HepG2 (cell line): ENCODE results near the gene UAP1L1. TPM values are rescaled to one million over a fixed set of nuclear protein-coding genes. Genes with fewer than 3 reads are reported as not detected.
A peak's percentile ranks its signal among the peaks of the same experiment; 100 is the strongest.

Experiments used
- ATAC-seq: fragments of 200-7000 bp; cut with Tn5 transposase; 3 replicates; pipeline ENCODE4 v1.9.1; 2020; ENCODE audit warnings: mild to moderate bottlenecking, moderate library complexity
- BruUV-seq: library from RNA; stranded (reverse); fragments of 400-500 nt; replicated peaks from 2 replicates; lab custom pipeline; 2021; lab: Mats Ljungman, UMichigan
- CTCF ChIA-PET: fragments of 300-600 bp; formaldehyde crosslinking; extraction: SDS; loops from one replicate; lab custom pipeline; 2021; ENCODE audit warnings: low total read pairs, inconsistent platforms, low intra/inter-chr PET ratio; lab: Yijun Ruan, JAX
- POLR2A ChIA-PET: fragments of 350-600 bp; sonication (Branson Sonifier 250); formaldehyde crosslinking; loops from one replicate; lab custom pipeline; 2020; ENCODE audit warnings: antibody characterized with exemption, inconsistent platforms; lab: Yijun Ruan, JAX
- DNase-seq: peaks from one replicate; pipeline ENCODE4 v3.0.0-alpha.2; 2015; ENCODE audit warnings: low spot score
- FAIRE-seq: peaks from 3 replicates; lab custom pipeline; 2011; peaks lifted over from hg19 to GRCh38; lab: Jason Lieb, UNC
- H2AFZ ChIP-seq: one replicate; pipeline ENCODE4 v1.6.1; 2011; ENCODE audit warnings: low read length, inconsistent platforms
- H3K27ac ChIP-seq: fragments of 300-600 bp; 3 replicates; pipeline ENCODE4 v1.8.0; 2011; ENCODE audit warnings: mixed run types, mild to moderate bottlenecking, mixed read lengths, low read length, inconsistent platforms; ENCODE audit not compliant: insufficient read depth; ENCODE audit errors: extremely low read length
- H3K27me3 ChIP-seq, 2 experiments: fragments of 200-600 bp in 1 of 2; 2 replicates in 1 of 2; 3 replicates in 1 of 2; pipeline versions ENCODE4 v1.6.0 to v1.8.0; 2011; ENCODE audit warnings: low read length in 2 of 2, mild to moderate bottlenecking in 2 of 2, moderate library complexity in 2 of 2, inconsistent platforms in 1 of 2; ENCODE audit not compliant: insufficient read depth in 2 of 2, control insufficient read depth in 1 of 2
- H3K36me3 ChIP-seq, 2 experiments: fragments of 200-600 bp in 1 of 2; replicated peaks in 1 of 2; 2 replicates in 1 of 2; 3 replicates in 1 of 2; pipeline versions ENCODE4 v1.5.1 to v1.8.0; 2011; ENCODE audit warnings: low read length in 2 of 2, inconsistent platforms in 1 of 2; ENCODE audit not compliant: insufficient read depth in 2 of 2, control insufficient read depth in 1 of 2
- H3K4me1 ChIP-seq: 2 replicates; pipeline ENCODE4 v1.5.1; 2012; ENCODE audit warnings: low read length, inconsistent platforms; ENCODE audit not compliant: insufficient read depth
- H3K4me2 ChIP-seq: 2 replicates; pipeline ENCODE4 v1.6.0; 2011; ENCODE audit warnings: low read depth, low read length, inconsistent platforms
- H3K4me3 ChIP-seq, 3 experiments: fragments of 200-600 bp in 1 of 3; sonication (generic), shearing (Covaris generic) in 1 of 3; replicated peaks in 1 of 3; 2 replicates each; pipeline ENCODE4 v1.5.1; 2011 to 2016; ENCODE audit warnings: low read length in 3 of 3, inconsistent platforms in 2 of 3, low read depth in 2 of 3, mild to moderate bottlenecking in 2 of 3, control low read depth in 1 of 3, mixed read lengths in 1 of 3; ENCODE audit not compliant: insufficient read depth in 1 of 3
- H3K79me2 ChIP-seq: one replicate; pipeline ENCODE4 v1.6.1; 2011; ENCODE audit warnings: low read length, inconsistent platforms; ENCODE audit not compliant: insufficient read depth
- H3K9ac ChIP-seq: 2 replicates; pipeline ENCODE4 v1.6.0; 2011; ENCODE audit warnings: mild to moderate bottlenecking, low read depth, low read length, inconsistent platforms; ENCODE audit not compliant: insufficient read depth
- H3K9me3 ChIP-seq: 2 replicates; pipeline ENCODE4 v1.5.1; 2012; ENCODE audit warnings: mild to moderate bottlenecking, low read length
- H4K20me1 ChIP-seq: 2 replicates; pipeline ENCODE4 v1.6.0; 2011; ENCODE audit warnings: inconsistent platforms, mild to moderate bottlenecking, low read length, moderate library complexity; ENCODE audit not compliant: insufficient read depth
- ASH2L ChIP-seq: fragments of 300-600, 200-600 bp; sonication (generic); IDR thresholded peaks from 2 replicates; pipeline ENCODE4 v1.7.0; 2017; ENCODE audit warnings: low read depth, mild to moderate bottlenecking, moderate library complexity, mixed read lengths, low read length; ENCODE audit not compliant: insufficient read length
- CEBPB ChIP-seq: IDR thresholded peaks from 2 replicates; pipeline ENCODE4 v1.6.1; 2011; ENCODE audit warnings: low read depth, low read length, improper control_type of control experiment, borderline replicate concordance
- DMAP1 ChIP-seq: IDR thresholded peaks from 2 replicates; pipeline ENCODE4 v1.6.1; 2016
- DNMT1 ChIP-seq: sonication (generic); formaldehyde crosslinking; IDR thresholded peaks from 2 replicates; pipeline ENCODE4 v1.5.1; 2020; ENCODE audit warnings: mild to moderate bottlenecking, missing genetic modification reagents
- DRAP1 ChIP-seq: IDR thresholded peaks from 2 replicates; pipeline ENCODE4 v1.6.1; 2016; ENCODE audit warnings: missing genetic modification reagents, missing compliant biosample characterization
- HNRNPK ChIP-seq: fragments of 200-400 bp; formaldehyde crosslinking; IDR thresholded peaks from 2 replicates; pipeline ENCODE4 v1.6.1; 2018; ENCODE audit warnings: low read length, low read depth, moderate library complexity, mild to moderate bottlenecking; ENCODE audit not compliant: poor library complexity, severe bottlenecking
- KLF16 ChIP-seq, 2 experiments: sonication (generic) in 1 of 2; formaldehyde crosslinking in 1 of 2; IDR thresholded peaks; 2 replicates each; pipeline versions ENCODE4 v1.6.1 to v1.8.0; 2016 to 2023; ENCODE audit warnings: missing genetic modification reagents in 2 of 2, missing compliant biosample characterization in 1 of 2
- MBNL3 ChIP-seq: fragments of 250-450 bp; sonication (Bioruptor Pico); conservative IDR thresholded peaks from 2 replicates; pipeline ENCODE4 v1.8.0; 2022; ENCODE audit warnings: mild to moderate bottlenecking, inconsistent platforms
- MTA1 ChIP-seq: sonication (generic); formaldehyde crosslinking; IDR thresholded peaks from 2 replicates; pipeline ENCODE4 v1.4.0; 2020; ENCODE audit warnings: missing genetic modification reagents, mild to moderate bottlenecking, borderline replicate concordance
- PCBP2 ChIP-seq: fragments of 200-400 bp; formaldehyde crosslinking; optimal IDR thresholded peaks from 2 replicates; pipeline ENCODE3; 2018; ENCODE audit warnings: low read length, low read depth; ENCODE audit not compliant: poor library complexity, severe bottlenecking
- PITX1 ChIP-seq: sonication (generic); formaldehyde crosslinking; IDR thresholded peaks from 2 replicates; pipeline ENCODE4 v1.5.1; 2020; ENCODE audit warnings: mild to moderate bottlenecking, missing genetic modification reagents
- TAF1 ChIP-seq: sonication (generic); formaldehyde crosslinking; IDR thresholded peaks from 2 replicates; pipeline ENCODE4 v1.4.0; 2020; ENCODE audit warnings: missing genetic modification reagents
- YY1 ChIP-seq: IDR thresholded peaks from 2 replicates; pipeline ENCODE4 v1.6.1; 2011; ENCODE audit warnings: low read length, low read depth, moderate library complexity, mild to moderate bottlenecking; ENCODE audit not compliant: insufficient read depth, insufficient replicate concordance
- ZBTB8A ChIP-seq: sonication (generic); formaldehyde crosslinking; IDR thresholded peaks from 2 replicates; pipeline ENCODE4 v1.4.0; 2020; ENCODE audit warnings: mild to moderate bottlenecking, low read depth, missing genetic modification reagents, borderline replicate concordance
- ZFP62 ChIP-seq: sonication (generic); formaldehyde crosslinking; IDR thresholded peaks from 2 replicates; pipeline ENCODE4 v1.4.0; 2020; ENCODE audit warnings: missing genetic modification reagents
- ZFY ChIP-seq: sonication (generic); formaldehyde crosslinking; IDR thresholded peaks from 2 replicates; pipeline ENCODE4 v1.4.0; 2020; ENCODE audit warnings: missing genetic modification reagents
- ZMYM2 ChIP-seq: sonication (generic); formaldehyde crosslinking; IDR thresholded peaks from 2 replicates; pipeline ENCODE4 v1.8.0; 2022; ENCODE audit warnings: mild to moderate bottlenecking, missing genetic modification reagents
- ZNF160 ChIP-seq: sonication (generic); formaldehyde crosslinking; IDR thresholded peaks from 2 replicates; pipeline ENCODE4 v1.8.0; 2022; ENCODE audit warnings: mild to moderate bottlenecking, inconsistent platforms, missing genetic modification reagents
- ZNF274 ChIP-seq: sonication (generic); formaldehyde crosslinking; IDR thresholded peaks from 2 replicates; pipeline ENCODE4 v1.5.1; 2020; ENCODE audit warnings: mild to moderate bottlenecking, missing genetic modification reagents
- ZNF343 ChIP-seq: sonication (generic); formaldehyde crosslinking; IDR thresholded peaks from 2 replicates; pipeline ENCODE4 v1.4.0; 2020; ENCODE audit warnings: mild to moderate bottlenecking, missing genetic modification reagents
- ZNF720 ChIP-seq: sonication (generic); formaldehyde crosslinking; IDR thresholded peaks from 2 replicates; pipeline ENCODE4 v1.4.0; 2020; ENCODE audit warnings: missing genetic modification reagents
- ZNF850 ChIP-seq: sonication (generic); formaldehyde crosslinking; conservative IDR thresholded peaks from 2 replicates; pipeline ENCODE4 v1.9.0; 2021; ENCODE audit warnings: mild to moderate bottlenecking, missing genetic modification reagents
- WGBS: methylation state at CpG from one replicate; pipeline ENCODE4 v1.1.6; 2017; ENCODE audit warnings: low lambda C conversion rate; 5-methylcytosine and 5-hydroxymethylcytosine counted together
- in situ Hi-C: cut with HindIII; loops from 2 replicates; pipeline ENCODE4 v1.10.0; 2017; ENCODE audit warnings: low pct_unique_long_range_greater_than_20kb; ENCODE audit not compliant: extremely low pct_ligation_motif_present
- intact Hi-C: fragments of 100-400 bp; cut with micrococcal nuclease; formaldehyde crosslinking; loops from one replicate; pipeline ENCODE4 v1.10.0; 2022; ENCODE audit not compliant: unreplicated experiment
- polyA plus RNA-seq, 8 experiments: library from polyadenylated mRNA; depleted of rRNA in 3 of 8; stranded (reverse) in 7 of 8; unstranded in 1 of 8; fragments of >200 nt; fragmentation: Illumina TruSeq in 4 of 8; extraction: Trizol in 4 of 8; gene quantifications; 2 replicates each; pipeline versions ENCODE4 v1.2.1 to v1.2.3, GENCODE V29; 2011 to 2016; ENCODE audit warnings: low read depth in 4 of 8, missing spikeins in 1 of 8, mixed read lengths in 1 of 8; ENCODE audit not compliant: insufficient read depth in 1 of 8
- total RNA-seq, 5 experiments: library from RNA; depleted of rRNA; stranded (reverse); fragments of >200 nt; fragmentation: Illumina TruSeq; extraction: Trizol; gene quantifications; 2 replicates each; pipeline ENCODE4 v1.2.3, GENCODE V29; 2016; ENCODE audit warnings: low read depth in 1 of 5

Gene UAP1L1
- total and polyA plus RNA-seq, 2 of the 13 experiments (the other 11 are each of a cell fraction or from before 2014, with no cell fraction given) = 5.4 to 6.4 TPM

DNA sequence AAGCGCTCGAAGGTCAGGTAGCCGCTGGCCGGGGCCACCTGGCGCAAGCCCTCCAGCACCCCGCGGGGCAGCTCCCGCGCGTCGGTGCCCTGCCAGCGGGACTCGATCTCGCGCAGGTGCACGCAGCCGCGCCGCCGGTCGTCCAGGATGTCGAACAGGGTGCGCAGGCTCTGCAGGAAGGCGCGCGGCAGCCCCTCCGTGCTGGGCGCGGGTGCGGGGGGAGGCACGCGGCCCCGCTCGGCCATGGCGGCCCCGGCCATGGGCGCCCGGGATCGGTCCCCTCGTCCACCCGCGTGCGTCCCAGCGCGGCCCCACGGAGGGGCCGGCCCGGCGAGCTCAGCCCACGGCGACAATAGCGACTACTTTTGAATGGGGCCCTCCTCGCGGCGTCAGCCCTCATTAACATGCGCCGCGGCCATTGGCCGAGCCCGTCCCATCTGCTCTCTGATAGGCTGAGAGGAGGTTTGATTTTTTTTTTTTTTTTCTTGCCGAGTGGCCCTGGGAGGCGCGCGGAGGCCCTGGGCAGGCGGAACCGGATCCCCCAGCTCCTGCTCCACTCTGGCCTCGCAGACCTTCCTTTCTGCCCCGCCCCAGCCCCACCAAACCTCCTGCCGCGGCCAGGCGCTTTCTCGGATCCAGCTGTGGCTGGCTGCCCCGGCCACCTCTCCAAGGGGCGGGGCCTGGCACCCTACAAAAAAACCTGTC, 7.0 kb upstream of the UAP1L1 start, which contains the start of gene SAPCD2:
Gene SAPCD2 (minus strand): TSS at position 357 of the 705 bp plus-strand sequence. CDS start 97 bp downstream, at position 260.
- H3K9me3 ChIP-seq = no peaks in the 10 kb centered on the region
- peak within 1 kb of the TSS; percentile 67 for H3K9ac ChIP-seq
- peak; percentile 76 for FAIRE-seq
- H3K36me3 ChIP-seq = peaks cover 3 to 5% of the 10 kb centered on the region in 2 experiments; a peak in 1 of 5 replicates
- in situ Hi-C loops = no loop called here
- H2AFZ ChIP-seq = no peak within 1 kb of the TSS
- peak within 1 kb of the TSS; percentile 58 to 88 (median 74) for H3K4me3 ChIP-seq
- H3K27me3 ChIP-seq = no peaks in the 10 kb centered on the region; a peak in 1 of 5 replicates
- 0% methylated on average over 24 of the region's 74 CpGs for WGBS
- H4K20me1 ChIP-seq = peaks cover 7% of the 10 kb centered on the region; the same call in 1 of the 2 replicates
- peak; percentile 88 for DNase-seq
- H3K27ac ChIP-seq = peak within 1 kb of the TSS; percentile 70
- peak within 1 kb of the TSS; percentile 96 for H3K4me2 ChIP-seq
- TSS peak; percentile 58 for BruUV-seq
- peaks cover 13% of the 10 kb centered on the region for H3K79me2 ChIP-seq
- ChIA-PET POLR2A (interaction anchor here (0.6 to 6.0 kb wide), 16 partner anchors 10 to 589 kb away, joined by 3 to 105 read pairs (median 4); partner anchors contain the start of genes ENTPD2, MAN1B1, SSNA1 and TMEM141), CTCF (no interaction called here)
- peak; percentile 81 for ATAC-seq
- peaks cover 57% of the 10 kb centered on the region for H3K4me1 ChIP-seq
- intact Hi-C loops = no loop called here
- no peak for TF ChIP-seq ZNF160 (CRISPR knock-in tag)
- no peak for TF ChIP-seq ZNF720
- 0 out of 2 replicates have a peak, but pooled peaks have one; percentile 37 for TF ChIP-seq ZMYM2 (CRISPR knock-in tag)
- peak; percentile 7; the same call in 1 of the 2 replicates for TF ChIP-seq PITX1 (CRISPR knock-in tag)
- TF ChIP-seq DRAP1 (CRISPR knock-in tag) = peak; percentile 77
- TF ChIP-seq ZNF850 (CRISPR knock-in tag) = no peak
- peak; percentile 25 for TF ChIP-seq HNRNPK
- peak; percentile 59 for TF ChIP-seq YY1
- no peak for TF ChIP-seq MBNL3 (CRISPR knock-in tag)
- TF ChIP-seq PCBP2 = no peak
- TF ChIP-seq DNMT1 = no peak
- TF ChIP-seq ZFY = peak; percentile 60; the same call in 1 of the 2 replicates
- no peak for TF ChIP-seq ZNF343 (CRISPR knock-in tag)
- 0 out of 2 replicates have a peak, but pooled peaks have one; percentile 18 for TF ChIP-seq MTA1 (CRISPR knock-in tag)
- peak; percentile 73 for TF ChIP-seq ASH2L
- peak; percentile 51; the same call in 1 of the 2 replicates for TF ChIP-seq ZNF274
- no peak for TF ChIP-seq CEBPB
- TF ChIP-seq ZFP62 (CRISPR knock-in tag) = no peak
- peak; percentile 21; the same call in 1 of the 2 replicates for TF ChIP-seq TAF1 (CRISPR knock-in tag)
- TF ChIP-seq KLF16 (CRISPR knock-in tag; IDR thresholded peaks at IDR 0.05) = 0 out of 4 replicates have a peak, but pooled peaks of 1 of the 2 experiments have one; percentile 19
- TF ChIP-seq DMAP1 (CRISPR knock-in tag) = peak; percentile 42; the same call in 1 of the 2 replicates
- no peak for TF ChIP-seq ZBTB8A (CRISPR knock-in tag)
